Activated B cell treated with CpG ODN at 0.5 μM for 24 hours (primary cell): ENCODE results near the gene DLGAP1. TPM values are rescaled to one million over a fixed set of nuclear protein-coding genes. Genes with fewer than 3 reads are reported as not detected.

Source experiments
- ATAC-seq: fragments of 200-7000 bp; cut with Tn5 transposase; one replicate; pipeline ENCODE4 v1.10.0; 2021; ENCODE audit warnings: low read depth, mild to moderate bottlenecking, moderate library complexity
- CTCF ChIA-PET: fragments of 350-600 bp; sonication (Branson Sonifier 250); formaldehyde crosslinking; loops from one replicate; lab custom pipeline; 2021; ENCODE audit warnings: antibody characterized with exemption; lab: Charles Lee
- POLR2A ChIA-PET: fragments of 350-600 bp; sonication (Branson Sonifier 250); formaldehyde crosslinking; loops from one replicate; lab custom pipeline; 2021; ENCODE audit warnings: antibody characterized with exemption; lab: Charles Lee
- DNase-seq: peaks from one replicate; pipeline ENCODE4 v3.0.0; 2022
- H3K27ac Mint-ChIP-seq: one replicate; pipeline ENCODE4 v1.8.0; 2020; ENCODE audit warnings: mixed read lengths
- H3K27me3 Mint-ChIP-seq: one replicate; pipeline ENCODE4 v1.8.0; 2021; ENCODE audit warnings: mixed read lengths
- H3K36me3 Mint-ChIP-seq: one replicate; pipeline ENCODE4 v1.8.0; 2021; ENCODE audit warnings: low read depth, mixed read lengths
- H3K4me1 Mint-ChIP-seq: one replicate; pipeline ENCODE4 v1.8.0; 2021; ENCODE audit warnings: mixed read lengths
- H3K4me3 Mint-ChIP-seq: one replicate; pipeline ENCODE4 v1.8.0; 2020; ENCODE audit warnings: mild to moderate bottlenecking, mixed read lengths
- H3K9me3 Mint-ChIP-seq: one replicate; pipeline ENCODE4 v1.8.0; 2020; ENCODE audit warnings: mixed read lengths
- intact Hi-C: fragments of 100-400 bp; cut with micrococcal nuclease; formaldehyde crosslinking; loops from one replicate; pipeline ENCODE4 v1.15.1; 2024
- total RNA-seq: library from RNA; stranded (reverse); gene quantifications from 2 replicates; pipeline ENCODE4 v1.2.3, GENCODE V29; 2022
- TF ChIP-seq, protein P1 (sequence below): fragments of 200-600 bp; IDR thresholded peaks from one replicate; pipeline ENCODE4 v1.8.0; 2022; ENCODE audit warnings: antibody characterized with exemption, mild to moderate bottlenecking

The DLGAP1 gene
- total RNA-seq, 1 donor from 2014 or later = 0.18 TPM

DNA sequence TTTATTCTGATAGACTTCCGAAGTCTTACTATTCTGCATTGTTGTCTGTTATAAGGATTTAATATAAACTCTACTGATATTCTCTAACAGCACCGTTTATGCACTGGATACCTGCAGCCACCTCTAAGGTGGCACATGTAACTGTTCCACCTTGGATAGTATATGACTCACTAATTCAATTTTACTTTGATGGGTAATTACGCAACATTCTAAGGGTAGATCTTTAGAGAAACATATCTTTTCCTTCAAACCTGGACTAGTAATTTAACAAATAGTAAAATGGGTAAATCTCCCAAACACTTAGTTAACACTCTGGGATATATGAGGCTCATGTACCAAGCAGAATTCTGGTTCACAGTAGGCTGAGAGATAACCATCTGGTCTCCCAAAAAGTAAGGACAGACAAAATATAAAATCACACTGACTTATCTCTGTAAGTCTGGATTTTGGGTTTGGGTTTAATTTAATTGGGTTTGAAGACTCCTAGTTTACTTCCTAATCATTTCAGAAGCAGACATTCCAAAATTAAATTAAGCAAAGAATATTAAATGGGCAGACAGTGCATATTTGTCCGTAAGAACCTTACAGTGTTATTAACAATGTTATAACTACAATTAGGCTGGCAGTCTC is 590.3 kb downstream of the DLGAP1 start:
- no peaks in the 10 kb centered on the region for H3K4me1 Mint-ChIP-seq
- H3K36me3 Mint-ChIP-seq = no peaks in the 10 kb centered on the region
- intact Hi-C loops = loop anchor here (2.0 kb wide), 1 partner anchor 584 kb away; no protein-coding TSS in a partner anchor
- TF ChIP-seq, protein P1, sequence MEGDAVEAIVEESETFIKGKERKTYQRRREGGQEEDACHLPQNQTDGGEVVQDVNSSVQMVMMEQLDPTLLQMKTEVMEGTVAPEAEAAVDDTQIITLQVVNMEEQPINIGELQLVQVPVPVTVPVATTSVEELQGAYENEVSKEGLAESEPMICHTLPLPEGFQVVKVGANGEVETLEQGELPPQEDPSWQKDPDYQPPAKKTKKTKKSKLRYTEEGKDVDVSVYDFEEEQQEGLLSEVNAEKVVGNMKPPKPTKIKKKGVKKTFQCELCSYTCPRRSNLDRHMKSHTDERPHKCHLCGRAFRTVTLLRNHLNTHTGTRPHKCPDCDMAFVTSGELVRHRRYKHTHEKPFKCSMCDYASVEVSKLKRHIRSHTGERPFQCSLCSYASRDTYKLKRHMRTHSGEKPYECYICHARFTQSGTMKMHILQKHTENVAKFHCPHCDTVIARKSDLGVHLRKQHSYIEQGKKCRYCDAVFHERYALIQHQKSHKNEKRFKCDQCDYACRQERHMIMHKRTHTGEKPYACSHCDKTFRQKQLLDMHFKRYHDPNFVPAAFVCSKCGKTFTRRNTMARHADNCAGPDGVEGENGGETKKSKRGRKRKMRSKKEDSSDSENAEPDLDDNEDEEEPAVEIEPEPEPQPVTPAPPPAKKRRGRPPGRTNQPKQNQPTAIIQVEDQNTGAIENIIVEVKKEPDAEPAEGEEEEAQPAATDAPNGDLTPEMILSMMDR = no peak
- no peak overlapping the region for H3K4me3 Mint-ChIP-seq
- H3K27me3 Mint-ChIP-seq = no peaks in the 10 kb centered on the region
- DNase-seq = no peak
- no peak overlapping the region for H3K27ac Mint-ChIP-seq
- H3K9me3 Mint-ChIP-seq = no peaks in the 10 kb centered on the region
- POLR2A ChIA-PET = no interaction called here
- CTCF ChIA-PET = no interaction called here
- no peak for ATAC-seq

DNA sequence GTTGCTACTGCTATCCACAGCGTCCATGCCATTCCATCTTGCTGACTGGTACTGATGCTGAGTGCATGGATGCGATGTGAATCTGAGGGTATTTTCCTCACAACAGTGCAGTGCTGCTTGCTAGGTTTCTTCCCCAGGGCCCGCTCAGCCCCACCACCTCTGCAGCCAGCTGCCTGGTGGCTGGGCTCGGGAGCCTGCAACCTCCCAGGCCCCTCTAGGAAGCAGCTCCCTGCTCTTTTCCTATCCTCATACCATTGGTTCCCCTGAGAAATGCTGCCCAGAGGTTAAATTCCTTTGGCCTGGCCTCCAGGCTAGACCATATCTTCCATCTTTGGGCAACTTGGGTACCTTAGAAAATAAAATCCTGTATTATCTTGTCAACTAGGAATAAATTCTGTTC is 591.5 kb downstream of the DLGAP1 start:
- CTCF ChIA-PET = no interaction called here
- H3K36me3 Mint-ChIP-seq = no peaks in the 10 kb centered on the region
- TF ChIP-seq, protein P1 = no peak
- no peaks in the 10 kb centered on the region for H3K9me3 Mint-ChIP-seq
- H3K4me1 Mint-ChIP-seq = no peaks in the 10 kb centered on the region
- H3K4me3 Mint-ChIP-seq = no peak overlapping the region
- H3K27me3 Mint-ChIP-seq = no peaks in the 10 kb centered on the region
- DNase-seq = no peak
- no peak for ATAC-seq
- no peak overlapping the region for H3K27ac Mint-ChIP-seq
- POLR2A ChIA-PET = no interaction called here
- intact Hi-C loops = no loop called here

DNA sequence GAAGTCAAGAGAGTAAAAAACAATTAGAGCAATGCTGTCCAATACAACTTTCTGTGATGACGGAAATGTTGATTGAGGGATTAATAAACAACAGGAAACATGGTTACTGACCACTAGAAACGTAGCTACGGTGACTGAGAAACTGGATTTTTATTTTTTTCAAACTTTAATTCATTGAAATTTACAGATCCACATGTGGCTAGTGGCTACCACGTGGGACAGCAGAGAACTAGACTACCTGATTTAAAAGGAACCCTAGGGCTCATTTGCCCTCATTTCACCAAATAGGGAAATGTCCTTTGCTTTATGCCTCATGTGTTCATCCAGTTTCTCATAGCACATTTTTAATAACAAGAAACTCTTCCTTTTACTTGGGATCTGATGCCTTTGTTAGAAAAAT is 592.1 kb downstream of the DLGAP1 start:
- no peak for ATAC-seq
- no peak for DNase-seq
- Mint-ChIP-seq H3K27me3 (no peaks in the 10 kb centered on the region), H3K9me3 (no peaks in the 10 kb centered on the region), H3K36me3 (no peaks in the 10 kb centered on the region), H3K4me1 (no peaks in the 10 kb centered on the region), H3K4me3 (no peak overlapping the region), H3K27ac (no peak overlapping the region)
- ChIA-PET POLR2A (no interaction called here), CTCF (no interaction called here)
- intact Hi-C loops = no loop called here
- TF ChIP-seq, protein P1 = no peak

DNA sequence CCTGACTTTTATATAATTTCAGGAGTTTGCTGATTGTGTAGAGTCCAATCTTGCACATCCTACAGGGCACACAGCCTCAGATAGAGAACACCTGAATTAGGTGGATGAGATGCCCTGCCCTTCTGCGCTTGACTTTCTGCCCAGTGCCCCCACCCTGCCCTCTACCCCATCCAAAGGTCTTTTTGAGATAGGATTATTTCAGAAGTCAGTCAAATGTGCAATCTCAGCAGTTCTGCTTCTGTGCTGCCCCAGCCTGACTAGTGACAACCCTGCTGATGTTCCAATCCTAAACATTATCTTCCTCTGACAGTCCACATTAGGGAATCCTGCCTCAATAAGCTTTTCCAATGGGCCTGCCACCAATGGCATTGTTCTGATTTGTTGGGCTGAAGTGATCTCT is 593.6 kb downstream of the DLGAP1 start:
- Mint-ChIP-seq H3K36me3 (no peaks in the 10 kb centered on the region), H3K27ac (no peak overlapping the region), H3K4me1 (no peaks in the 10 kb centered on the region), H3K4me3 (no peak overlapping the region), H3K9me3 (no peaks in the 10 kb centered on the region), H3K27me3 (no peaks in the 10 kb centered on the region)
- TF ChIP-seq, protein P1 = no peak
- intact Hi-C loops = no loop called here
- no peak for DNase-seq
- ChIA-PET CTCF (no interaction called here), POLR2A (no interaction called here)
- ATAC-seq = no peak

DNA sequence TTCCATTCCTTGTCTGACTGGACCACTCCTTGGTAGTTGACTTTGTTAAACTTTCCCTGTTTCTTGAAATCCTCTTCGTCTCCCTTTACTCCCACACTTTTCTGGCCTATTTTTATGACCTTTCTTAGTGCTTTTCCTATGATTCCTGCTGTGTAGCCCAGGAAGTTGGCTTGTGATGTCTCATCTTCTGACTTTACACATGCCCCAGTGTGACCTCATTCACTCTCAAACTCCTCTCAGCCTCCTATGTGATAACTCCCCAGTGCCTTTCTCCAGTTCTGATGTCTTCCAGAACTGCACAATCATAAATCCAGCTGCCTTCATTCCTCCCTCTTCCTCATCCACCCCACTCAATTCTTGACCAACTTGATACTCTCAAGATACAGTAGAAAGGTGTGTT is 597.6 kb downstream of the DLGAP1 start:
- Mint-ChIP-seq H3K4me1 (no peaks in the 10 kb centered on the region), H3K9me3 (no peaks in the 10 kb centered on the region), H3K27ac (no peak overlapping the region), H3K27me3 (no peaks in the 10 kb centered on the region), H3K36me3 (no peaks in the 10 kb centered on the region), H3K4me3 (no peak overlapping the region)
- POLR2A ChIA-PET = no interaction called here
- CTCF ChIA-PET = no interaction called here
- ATAC-seq (no peak), DNase-seq (no peak)
- TF ChIP-seq, protein P1 = no peak
- intact Hi-C loops = no loop called here
